DOHH2 (cell line): ENCODE results near the gene TMEM156.

Experiments used
- CTCF ChIP-seq: fragments of 200-600 bp; sonication (generic); IDR thresholded peaks from one replicate; pipeline ENCODE4 v1.5.1; 2014; ENCODE audit warnings: antibody characterized with exemption, mild to moderate bottlenecking, low read depth, low read length; ENCODE audit not compliant: poor library complexity, severe bottlenecking
- EZH2phosphoT487 ChIP-seq: fragments of 200-600 bp; sonication (generic); IDR thresholded peaks from 2 replicates; pipeline ENCODE4 v1.6.1; 2017; ENCODE audit warnings: borderline replicate concordance, mild to moderate bottlenecking, antibody characterized with exemption, low read length, moderate library complexity, mixed read lengths

- TF ChIP-seq CTCF (no peak), EZH2phosphoT487 (no peak)
These were observed 85.3 kb downstream of the TMEM156 start for GRCh38 chr4:38946919-38947318.
